Ovary (tissue), 9 donors: ENCODE data around the gene ANGPTL7. TPM values are rescaled to one million over a fixed set of nuclear protein-coding genes. Genes with fewer than 3 reads are reported as not detected.

Source experiments
- DNase-seq, 5 donors: peaks; one replicate each; pipeline ENCODE4 v3.0.0-alpha.2; 2019 to 2020
- H3K27ac ChIP-seq, 2 donors: fragments of 200-600 bp; one replicate each; pipeline versions ENCODE4 v1.5.1 to v1.8.0; 2019 to 2022
- H3K27me3 ChIP-seq: fragments of 200-600 bp; one replicate; pipeline ENCODE4 v1.8.0; 2022
- H3K36me3 ChIP-seq: fragments of 200-600 bp; sonication (generic); one replicate; pipeline ENCODE4 v1.5.1; 2019
- H3K4me1 ChIP-seq: one replicate; pipeline ENCODE4 v1.8.1; 2013; ENCODE audit warnings: mild to moderate bottlenecking, moderate library complexity; ENCODE audit not compliant: insufficient read depth
- H3K4me3 ChIP-seq: fragments of 200-600 bp; sonication (generic); one replicate; pipeline ENCODE4 v1.5.1; 2017
- H3K9me3 ChIP-seq, 2 donors: fragments of 200-600 bp in 1 of 2; sonication (generic) in 1 of 2; one replicate each; pipeline versions ENCODE4 v1.5.1 to v1.8.1; 2013 to 2019; ENCODE audit warnings: mild to moderate bottlenecking in 1 of 2, moderate library complexity in 1 of 2
- EP300 ChIP-seq: sonication (generic); formaldehyde crosslinking; IDR thresholded peaks from one replicate; pipeline ENCODE4 v1.6.1; 2017; ENCODE audit warnings: antibody characterized with exemption
- POLR2A ChIP-seq: fragments of 450-650 bp; IDR thresholded peaks from one replicate; pipeline ENCODE4 v1.6.1; 2017; ENCODE audit warnings: antibody characterized with exemption, mild to moderate bottlenecking, moderate library complexity
- WGBS, 3 donors: extraction: QIAGEN DNeasy Blood & Tissue Kit in 1 of 3; methylation state at CpG; one replicate each; pipeline versions ENCODE4 v1.1.5 to v1.1.7; 2013 to 2017; 5-methylcytosine and 5-hydroxymethylcytosine counted together
- intact Hi-C, 4 donors: fragments of 100-400 bp; cut with DNase I; formaldehyde crosslinking; loops; one replicate each; pipeline versions ENCODE4 v1.11.0 to v1.15.1; 2022 to 2023
- polyA plus RNA-seq, 2 donors: library from polyadenylated mRNA; stranded (reverse); fragments of 200-250 nt in 1 of 2; fragments of 350-450 nt in 1 of 2; fragmentation: Illumina TruSeq in 1 of 2; extraction: RNeasy Lipid Tissue Mini Kit (QIAGEN cat#74804) in 1 of 2; gene quantifications; one replicate each; pipeline ENCODE4 v1.2.3, GENCODE V29; 2013 to 2014
- total RNA-seq, 7 donors: library from RNA; depleted of rRNA in 2 of 7; stranded (reverse); fragments of >200 nt in 2 of 7; fragmentation: NEBNext Ultra II Directional in 3 of 7; extraction: Animal tissue kit (Norgen Biotek cat#: 25700) in 3 of 7; gene quantifications; one replicate each; pipeline versions ENCODE4 v1.1.0 to v1.2.4, GENCODE V29; 2016 to 2023
- TF ChIP-seq, protein P1 (sequence below), 3 donors: fragments of 450-650 bp in 2 of 3; fragments of 200-600 bp in 1 of 3; IDR thresholded peaks; one replicate each; pipeline versions ENCODE4 v1.5.1 to v1.8.0; 2016 to 2022; ENCODE audit warnings: antibody characterized with exemption in 3 of 3, mild to moderate bottlenecking in 1 of 3
- donor health status: DM: no; HTN: no; CAD: no; lungs with moderate emphysema.
- donor health status: DM: no; HTN: no; CAD: no.
- donor health status: Bipolar disorder and iron deficiency.
- donor health status: DM: yes; HTN: yes; CAD: no.
- donor health status: DM: no; HTN: no; CAD: no.
- donor health status: DM: yes; HTN: yes; CAD: no.

The ANGPTL7 gene
- total and polyA plus RNA-seq, 9 donors, result 0.08 to 4.8 (median 1.4) TPM; not detected in 2

DNA sequence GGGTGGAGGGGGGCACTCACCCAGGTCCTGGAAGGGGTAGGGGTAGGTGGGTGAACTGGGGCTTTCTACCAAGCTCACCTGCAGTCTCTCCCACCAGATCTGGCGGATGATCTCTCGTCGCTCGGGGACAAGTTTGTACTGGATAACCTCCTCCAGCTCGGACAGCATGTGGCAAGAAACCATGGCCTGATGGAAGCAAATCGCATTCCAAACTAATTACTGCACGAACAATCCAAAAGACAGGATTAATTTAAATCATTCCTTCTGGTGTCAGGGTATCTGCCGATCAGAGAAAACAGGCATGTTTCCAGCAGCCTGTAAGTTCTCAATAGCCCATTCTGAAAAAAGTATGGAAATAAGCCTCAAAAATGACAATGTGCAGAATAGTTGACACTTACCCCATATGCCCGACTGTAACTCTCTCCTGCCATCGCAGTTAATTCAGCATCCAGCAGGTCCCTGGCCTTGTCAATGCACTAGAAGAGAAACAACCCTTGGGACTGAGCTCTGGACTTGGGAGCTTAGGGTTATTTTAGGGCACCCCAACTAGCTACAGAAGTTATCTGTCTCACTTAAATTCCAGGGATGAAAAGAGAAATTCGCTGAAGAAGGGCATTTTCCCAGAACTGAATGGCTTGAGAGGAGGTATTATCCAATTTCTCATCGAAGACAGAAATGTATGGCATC, 44.4 kb upstream of the ANGPTL7 start:
- intact Hi-C loops, result no loop called here
- Histone ChIP-seq H3K27me3 (no peaks in the 10 kb centered on the region), H3K4me1 (peaks cover 2% of the 10 kb centered on the region), H3K9me3 (no peaks in the 10 kb centered on the region), H3K27ac (no peak overlapping the region), H3K4me3 (no peak overlapping the region), H3K36me3 (no peaks in the 10 kb centered on the region)
- 68 to 84% (median 81%) methylated on average over 12 of the region's 12 CpGs for WGBS, 3 donors
- DNase-seq, result no peak
- no peak for TF ChIP-seq POLR2A
- no peak for TF ChIP-seq EP300

DNA sequence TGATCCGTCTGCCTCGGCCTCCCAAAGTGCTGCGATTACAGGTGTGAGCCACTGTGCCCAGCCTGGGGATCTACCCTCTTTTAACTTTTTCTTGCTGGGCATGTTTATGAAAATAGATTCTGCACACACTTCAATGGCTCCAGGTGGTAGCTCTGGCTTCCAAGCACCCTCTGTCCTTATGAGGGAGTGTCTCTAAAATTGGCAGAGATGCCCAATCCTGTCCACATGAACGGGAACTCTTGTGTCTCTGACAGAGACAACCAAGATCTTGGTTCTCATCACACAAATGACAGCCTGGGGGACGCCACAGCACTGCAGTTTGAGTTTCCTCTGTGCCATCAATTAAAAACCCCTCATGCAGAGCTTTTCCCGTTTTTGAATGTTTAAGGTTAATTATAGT, 43.4 kb upstream of the ANGPTL7 start:
- TF ChIP-seq POLR2A (no peak), EP300 (no peak)
- TF ChIP-seq, protein P1, sequence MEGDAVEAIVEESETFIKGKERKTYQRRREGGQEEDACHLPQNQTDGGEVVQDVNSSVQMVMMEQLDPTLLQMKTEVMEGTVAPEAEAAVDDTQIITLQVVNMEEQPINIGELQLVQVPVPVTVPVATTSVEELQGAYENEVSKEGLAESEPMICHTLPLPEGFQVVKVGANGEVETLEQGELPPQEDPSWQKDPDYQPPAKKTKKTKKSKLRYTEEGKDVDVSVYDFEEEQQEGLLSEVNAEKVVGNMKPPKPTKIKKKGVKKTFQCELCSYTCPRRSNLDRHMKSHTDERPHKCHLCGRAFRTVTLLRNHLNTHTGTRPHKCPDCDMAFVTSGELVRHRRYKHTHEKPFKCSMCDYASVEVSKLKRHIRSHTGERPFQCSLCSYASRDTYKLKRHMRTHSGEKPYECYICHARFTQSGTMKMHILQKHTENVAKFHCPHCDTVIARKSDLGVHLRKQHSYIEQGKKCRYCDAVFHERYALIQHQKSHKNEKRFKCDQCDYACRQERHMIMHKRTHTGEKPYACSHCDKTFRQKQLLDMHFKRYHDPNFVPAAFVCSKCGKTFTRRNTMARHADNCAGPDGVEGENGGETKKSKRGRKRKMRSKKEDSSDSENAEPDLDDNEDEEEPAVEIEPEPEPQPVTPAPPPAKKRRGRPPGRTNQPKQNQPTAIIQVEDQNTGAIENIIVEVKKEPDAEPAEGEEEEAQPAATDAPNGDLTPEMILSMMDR (IDR thresholded peaks at IDR 0.05), result no peak
- intact Hi-C loops, result no loop called here
- Histone ChIP-seq H3K36me3 (no peaks in the 10 kb centered on the region), H3K4me3 (no peak overlapping the region), H3K9me3 (no peaks in the 10 kb centered on the region), H3K4me1 (peaks cover 4% of the 10 kb centered on the region), H3K27ac (no peak overlapping the region), H3K27me3 (no peaks in the 10 kb centered on the region)
- 92 to 98% (median 95%) methylated on average over 6 of the region's 6 CpGs for WGBS, 3 donors
- DNase-seq, result no peak

DNA sequence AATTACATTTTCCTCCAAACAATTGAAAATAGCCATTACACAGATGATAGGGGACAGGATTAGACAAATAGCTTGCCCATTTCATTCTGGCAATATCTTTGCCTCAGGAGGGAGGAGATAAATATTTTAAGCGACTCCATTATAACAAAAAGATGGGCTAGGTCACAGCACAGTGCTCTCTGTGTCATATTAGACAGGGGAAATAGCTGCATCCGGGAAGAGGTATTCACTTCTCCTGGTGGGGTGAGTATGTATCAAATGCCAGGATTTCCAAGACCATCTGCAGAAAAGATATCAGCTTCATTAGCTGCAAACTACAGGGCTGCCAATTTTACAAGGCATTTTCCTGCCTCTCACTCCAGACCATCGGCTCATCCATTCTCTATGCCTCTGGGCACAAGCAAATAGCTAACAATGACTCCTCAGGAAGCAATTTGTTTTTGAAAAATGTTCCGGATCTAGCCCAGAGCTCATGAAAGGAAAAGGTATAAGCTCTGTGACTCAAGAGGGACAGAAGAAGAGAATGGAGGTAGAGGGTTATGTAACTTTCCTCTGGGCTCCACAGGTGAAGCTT, 41.9 kb upstream of the ANGPTL7 start:
- H3K27me3 ChIP-seq, result no peaks in the 10 kb centered on the region
- H3K4me1 ChIP-seq, result peaks cover 15% of the 10 kb centered on the region
- no peak overlapping the region for H3K4me3 ChIP-seq
- H3K9me3 ChIP-seq, result no peaks in the 10 kb centered on the region
- 20 to 41% (median 25%) methylated on average over 4 of the region's 4 CpGs for WGBS, 3 donors
- intact Hi-C loops, result no loop called here
- no peaks in the 10 kb centered on the region for H3K36me3 ChIP-seq
- no peak overlapping the region for H3K27ac ChIP-seq
- TF ChIP-seq POLR2A (no peak), EP300 (no peak)
- TF ChIP-seq, protein P1 (IDR thresholded peaks at IDR 0.05), result no peak
- no peak for DNase-seq

DNA sequence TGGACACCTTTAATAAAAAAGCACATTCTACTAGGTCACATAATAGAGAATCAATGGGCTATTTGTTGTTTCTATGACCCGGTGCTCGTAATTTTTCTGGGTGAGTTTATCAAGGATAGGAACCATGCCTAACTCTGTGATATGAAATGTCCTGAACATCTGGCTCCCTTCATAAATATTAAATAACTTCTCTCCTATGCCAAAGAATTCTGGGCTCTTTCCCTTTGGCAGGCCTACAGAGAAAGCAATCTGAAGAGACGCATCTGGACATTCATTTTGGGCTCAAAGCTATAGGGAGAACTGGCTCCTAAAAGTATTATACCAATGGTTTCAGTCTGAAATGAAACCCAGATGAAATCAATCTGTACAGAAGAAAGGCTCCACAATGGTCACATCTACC, 38.8 kb upstream of the ANGPTL7 start:
- WGBS, 3 donors, result 11 to 18% (median 18%) methylated on average over 3 of the region's 3 CpGs
- Histone ChIP-seq H3K9me3 (no peaks in the 10 kb centered on the region), H3K27me3 (no peaks in the 10 kb centered on the region), H3K36me3 (no peaks in the 10 kb centered on the region), H3K27ac (peak overlapping the region in 1 of 2 donors; percentile 53), H3K4me3 (no peak overlapping the region), H3K4me1 (peaks cover 18% of the 10 kb centered on the region)
- intact Hi-C loops, result no loop called here
- TF ChIP-seq EP300 (no peak), POLR2A (no peak)
- TF ChIP-seq, protein P1 (IDR thresholded peaks at IDR 0.05), result no peak
- DNase-seq, result peak in 1 of 5 donors; percentile 38

DNA sequence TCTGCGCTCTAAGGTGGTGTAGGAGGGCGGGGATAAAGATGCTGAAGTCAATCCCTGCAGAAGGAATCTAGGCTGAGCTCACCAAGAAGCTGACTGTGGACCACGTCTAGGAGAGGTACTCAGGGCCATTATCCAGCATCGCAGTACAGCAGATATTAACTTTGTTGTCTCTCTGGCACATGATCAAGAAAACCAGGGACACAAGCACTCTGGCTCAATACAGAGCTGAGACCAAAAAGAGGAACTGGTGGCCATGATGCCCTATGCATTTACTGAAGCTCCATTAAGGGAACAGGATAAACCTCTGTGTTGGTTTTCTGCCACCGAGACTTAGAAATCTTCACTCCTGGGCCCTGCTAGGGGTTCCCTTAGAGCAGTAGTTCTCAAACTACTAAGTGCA, 38.0 kb upstream of the ANGPTL7 start:
- intact Hi-C loops, result no loop called here
- DNase-seq, result no peak
- no peak overlapping the region for H3K4me3 ChIP-seq
- no peaks in the 10 kb centered on the region for H3K9me3 ChIP-seq
- H3K27me3 ChIP-seq, result no peaks in the 10 kb centered on the region
- peaks cover 20% of the 10 kb centered on the region for H3K4me1 ChIP-seq
- TF ChIP-seq EP300 (no peak), POLR2A (no peak)
- TF ChIP-seq, protein P1 (IDR thresholded peaks at IDR 0.05), result no peak
- H3K27ac ChIP-seq, result peak overlapping the region in 1 of 2 donors; percentile 53
- WGBS, 3 donors, result 40 to 44% (median 43%) methylated on average over 5 of the region's 5 CpGs
- no peaks in the 10 kb centered on the region for H3K36me3 ChIP-seq
